ENCODE measurements around the gene TASL.

GRCh38 chrX:30538271-30538670 is 39.3 kb downstream of the TASL start:
- no peak for TF ChIP-seq RAD21 (IDR thresholded peaks at IDR 0.05; ENCODE audit: low read length)
- no peak for TF ChIP-seq EP300 (IDR thresholded peaks at IDR 0.05; ENCODE audit: borderline replicate concordance in 1 of 2, low read depth in 1 of 2, low read length in 1 of 2)
